KOPT-K1 (cell line): ENCODE results near the gene ACOXL.

ENCODE experiments used
- H3K27ac ChIP-seq: fragments of 200-600 bp; sonication (generic); 2 replicates; pipeline ENCODE4 v1.5.1; 2016; ENCODE audit warnings: antibody characterized with exemption, mild to moderate bottlenecking, low read depth, low read length; ENCODE audit not compliant: poor library complexity, severe bottlenecking
- H3K36me3 ChIP-seq: fragments of 200-600 bp; sonication (generic); 2 replicates; pipeline ENCODE4 v1.5.1; 2017; ENCODE audit warnings: antibody characterized with exemption, mild to moderate bottlenecking, low read length, moderate library complexity; ENCODE audit not compliant: insufficient read depth
- H3K9me3 ChIP-seq: fragments of 200-600 bp; sonication (generic); 2 replicates; pipeline ENCODE4 v1.5.1; 2017; ENCODE audit warnings: antibody characterized with exemption, low read length, mild to moderate bottlenecking; ENCODE audit not compliant: insufficient read depth, poor library complexity, severe bottlenecking

ACOXL gene

GRCh38 chr2:110788976-110789375 lies 56.6 kb downstream of the ACOXL start:
- peaks cover 3% of the 10 kb centered on the region for H3K9me3 ChIP-seq
- H3K36me3 ChIP-seq = no peaks in the 10 kb centered on the region
- no peak overlapping the region for H3K27ac ChIP-seq

GRCh38 chr2:110789706-110790105 lies 57.3 kb downstream of the ACOXL start:
- no peak overlapping the region for H3K27ac ChIP-seq
- H3K36me3 ChIP-seq = no peaks in the 10 kb centered on the region
- H3K9me3 ChIP-seq = peaks cover 3% of the 10 kb centered on the region

- Histone ChIP-seq H3K36me3 (no peaks in the 10 kb centered on the region), H3K9me3 (no peaks in the 10 kb centered on the region), H3K27ac (no peak overlapping the region)
These were observed 58.5 kb downstream of the ACOXL start for GRCh38 chr2:110790907-110791306.

- Histone ChIP-seq H3K36me3 (no peaks in the 10 kb centered on the region), H3K9me3 (no peaks in the 10 kb centered on the region), H3K27ac (no peak overlapping the region)
These were observed 59.1 kb downstream of the ACOXL start for GRCh38 chr2:110791435-110791834.

- Histone ChIP-seq H3K27ac (no peak overlapping the region), H3K9me3 (no peaks in the 10 kb centered on the region), H3K36me3 (no peaks in the 10 kb centered on the region)
These were observed 60.7 kb downstream of the ACOXL start for GRCh38 chr2:110793034-110793433.

- no peaks in the 10 kb centered on the region for H3K9me3 ChIP-seq
- no peak overlapping the region for H3K27ac ChIP-seq
- H3K36me3 ChIP-seq = no peaks in the 10 kb centered on the region
These were observed 62.0 kb downstream of the ACOXL start for GRCh38 chr2:110794390-110794789.

- Histone ChIP-seq H3K9me3 (no peaks in the 10 kb centered on the region), H3K27ac (no peak overlapping the region)
These were observed 62.6 kb downstream of the ACOXL start for GRCh38 chr2:110794951-110795350.

GRCh38 chr2:110796716-110797301 lies 64.4 kb downstream of the ACOXL start:
- Histone ChIP-seq H3K36me3 (no peaks in the 10 kb centered on the region), H3K27ac (no peak overlapping the region), H3K9me3 (no peaks in the 10 kb centered on the region)

More at GRCh38 chr2:110794951-110795350, 62.6 kb downstream of the ACOXL start:
- no peaks in the 10 kb centered on the region for H3K36me3 ChIP-seq

- Histone ChIP-seq H3K27ac (no peak overlapping the region), H3K9me3 (peaks cover 2% of the 10 kb centered on the region)
These were observed 67.0 kb downstream of the ACOXL start for GRCh38 chr2:110799376-110799775.

GRCh38 chr2:110800611-110801402 lies 68.4 kb downstream of the ACOXL start:
- Histone ChIP-seq H3K36me3 (no peaks in the 10 kb centered on the region), H3K9me3 (peaks cover 6% of the 10 kb centered on the region), H3K27ac (no peak overlapping the region)

More at GRCh38 chr2:110799376-110799775, 67.0 kb downstream of the ACOXL start:
- H3K36me3 ChIP-seq = no peaks in the 10 kb centered on the region

GRCh38 chr2:110802208-110802932 lies 70.0 kb downstream of the ACOXL start:
- Histone ChIP-seq H3K9me3 (peaks cover 6% of the 10 kb centered on the region), H3K27ac (no peak overlapping the region), H3K36me3 (no peaks in the 10 kb centered on the region)

GRCh38 chr2:110804433-110804832 lies 72.1 kb downstream of the ACOXL start:
- Histone ChIP-seq H3K36me3 (no peaks in the 10 kb centered on the region), H3K9me3 (peaks cover 6% of the 10 kb centered on the region), H3K27ac (no peak overlapping the region)

- peaks cover 6% of the 10 kb centered on the region for H3K9me3 ChIP-seq
- H3K36me3 ChIP-seq = no peaks in the 10 kb centered on the region
- H3K27ac ChIP-seq = no peak overlapping the region
These were observed 72.5 kb downstream of the ACOXL start for GRCh38 chr2:110804915-110805314.

- Histone ChIP-seq H3K9me3 (peaks cover 6% of the 10 kb centered on the region), H3K36me3 (no peaks in the 10 kb centered on the region), H3K27ac (no peak overlapping the region)
These were observed 73.6 kb downstream of the ACOXL start for GRCh38 chr2:110805894-110806452.

GRCh38 chr2:110807522-110807921 lies 75.1 kb downstream of the ACOXL start:
- Histone ChIP-seq H3K27ac (no peak overlapping the region), H3K9me3 (peaks cover 6% of the 10 kb centered on the region), H3K36me3 (no peaks in the 10 kb centered on the region)
